Activated naive CD4-positive, alpha-beta T cell treated with anti-CD3 and anti-CD28 coated beads, Interleukin-2, amount 50 U/mL, for 72 hours (primary cell): ENCODE results near the gene TKTL2. TPM values are rescaled to one million over a fixed set of nuclear protein-coding genes. Genes with fewer than 3 reads are reported as not detected.

Experiments used
- ATAC-seq, 2 donors: fragments of 150-1000 bp; cut with Tn5 transposase; 2 replicates each; pipeline ENCODE4 v1.10.0; 2021; ENCODE audit warnings: mild to moderate bottlenecking in 2 of 2, moderate library complexity in 2 of 2
- DNase-seq, 2 donors: peaks; one replicate each; pipeline ENCODE4 v3.0.0; 2021 to 2022; ENCODE audit warnings: low spot score in 2 of 2
- H3K27ac Mint-ChIP-seq, 2 donors: one replicate each; pipeline ENCODE4 v1.8.0; 2022; ENCODE audit warnings: mild to moderate bottlenecking in 2 of 2, mixed read lengths in 2 of 2
- H3K36me3 Mint-ChIP-seq, 2 donors: one replicate each; pipeline ENCODE4 v1.8.0; 2022; ENCODE audit warnings: mixed read lengths in 2 of 2
- H3K9me3 Mint-ChIP-seq, 2 donors: one replicate each; pipeline ENCODE4 v1.8.0; 2022; ENCODE audit warnings: mixed read lengths in 2 of 2
- total RNA-seq, 2 donors: library from RNA; stranded (reverse); gene quantifications; one replicate each; pipeline ENCODE4 v1.2.3, GENCODE V29; 2022

The TKTL2 gene
- total RNA-seq: not detected

GRCh38 chr4:163473576-163473975 lies at the start of gene TKTL2:
TSS of gene TKTL2 (minus strand) at chr4:163473754. CDS start at chr4:163473734, 20 bp downstream.
- H3K9me3 Mint-ChIP-seq: no peaks in the 10 kb centered on the region

GRCh38 chr4:163515198-163515597 lies 41.6 kb upstream of the TKTL2 start:
- H3K27ac Mint-ChIP-seq: no peak overlapping the region
- H3K9me3 Mint-ChIP-seq: no peaks in the 10 kb centered on the region
- ATAC-seq: no peak
- H3K36me3 Mint-ChIP-seq: peaks cover 26 to 32% of the 10 kb centered on the region in 2 donors
- no peak for DNase-seq

More at GRCh38 chr4:163473576-163473975, at the start of gene TKTL2:
- H3K27ac Mint-ChIP-seq: no peak within 1 kb of the TSS
- H3K36me3 Mint-ChIP-seq: no peaks in the 10 kb centered on the region
- ATAC-seq (no peak), DNase-seq (no peak)

- no peak overlapping the region for H3K27ac Mint-ChIP-seq
- H3K36me3 Mint-ChIP-seq: peaks cover 0 to 16% of the 10 kb centered on the region in 2 donors
- ATAC-seq (no peak), DNase-seq (no peak)
- no peaks in the 10 kb centered on the region for H3K9me3 Mint-ChIP-seq
Measured at GRCh38 chr4:163505374-163505773, 31.8 kb upstream of the TKTL2 start.

- DNase-seq (no peak), ATAC-seq (no peak)
- Mint-ChIP-seq H3K27ac (no peak overlapping the region), H3K9me3 (no peaks in the 10 kb centered on the region), H3K36me3 (peaks cover 3 to 20% of the 10 kb centered on the region in 2 donors)
Measured at GRCh38 chr4:163500586-163500985, 27.0 kb upstream of the TKTL2 start.

- no peak for DNase-seq
- Mint-ChIP-seq H3K36me3 (peaks cover 17 to 19% of the 10 kb centered on the region in 2 donors), H3K9me3 (no peaks in the 10 kb centered on the region), H3K27ac (peak overlapping the region; percentile 58 to 98)
- no peak for ATAC-seq
Measured at GRCh38 chr4:163495900-163496299, 22.3 kb upstream of the TKTL2 start.

- ATAC-seq (peak; percentile 90 to 96), DNase-seq (peak; percentile 81 to 85)
- peaks cover 17 to 19% of the 10 kb centered on the region in 2 donors for H3K36me3 Mint-ChIP-seq
- no peaks in the 10 kb centered on the region for H3K9me3 Mint-ChIP-seq
- peak within 1 kb of the TSS; percentile 98 for H3K27ac Mint-ChIP-seq
Measured at GRCh38 chr4:163494360-163495241, 21.0 kb upstream of the TKTL2 start, which contains the start of gene TMA16. TSS of gene TMA16 (plus strand) at chr4:163494690. CDS start at chr4:163494802, 112 bp downstream.

- DNase-seq (no peak), ATAC-seq (peak; percentile 47 to 59)
- Mint-ChIP-seq H3K27ac (peak overlapping the region; percentile 98), H3K36me3 (peaks cover 17 to 19% of the 10 kb centered on the region in 2 donors), H3K9me3 (no peaks in the 10 kb centered on the region)
Measured at GRCh38 chr4:163493643-163494359, 20.2 kb upstream of the TKTL2 start.

- H3K9me3 Mint-ChIP-seq: no peaks in the 10 kb centered on the region
Measured at GRCh38 chr4:163492951-163493504, 19.5 kb upstream of the TKTL2 start.

GRCh38 chr4:163489929-163490328 lies 16.4 kb upstream of the TKTL2 start:
- H3K27ac Mint-ChIP-seq: no peak overlapping the region

More at GRCh38 chr4:163492951-163493504, 19.5 kb upstream of the TKTL2 start:
- Mint-ChIP-seq H3K27ac (peak overlapping the region in 1 of 2 donors; percentile 98), H3K36me3 (peaks cover 17 to 19% of the 10 kb centered on the region in 2 donors)
- ATAC-seq (no peak), DNase-seq (no peak)

GRCh38 chr4:163486321-163486720 lies 12.8 kb upstream of the TKTL2 start:
- ATAC-seq (no peak), DNase-seq (no peak)
- Mint-ChIP-seq H3K27ac (no peak overlapping the region), H3K36me3 (no peaks in the 10 kb centered on the region), H3K9me3 (no peaks in the 10 kb centered on the region)

More at GRCh38 chr4:163489929-163490328, 16.4 kb upstream of the TKTL2 start:
- DNase-seq (no peak), ATAC-seq (no peak)
- Mint-ChIP-seq H3K9me3 (no peaks in the 10 kb centered on the region), H3K36me3 (peaks cover 6 to 10% of the 10 kb centered on the region in 2 donors)

- Mint-ChIP-seq H3K27ac (no peak overlapping the region), H3K36me3 (no peaks in the 10 kb centered on the region), H3K9me3 (no peaks in the 10 kb centered on the region)
- ATAC-seq (no peak), DNase-seq (no peak)
Measured at GRCh38 chr4:163485589-163485988, 12.0 kb upstream of the TKTL2 start.

GRCh38 chr4:163484906-163485305 lies 11.4 kb upstream of the TKTL2 start:
- DNase-seq (peak in 1 of 2 donors; percentile 36), ATAC-seq (peak; percentile 47 to 63)
- Mint-ChIP-seq H3K9me3 (no peaks in the 10 kb centered on the region), H3K27ac (no peak overlapping the region), H3K36me3 (no peaks in the 10 kb centered on the region)

- DNase-seq (no peak), ATAC-seq (no peak)
- Mint-ChIP-seq H3K9me3 (no peaks in the 10 kb centered on the region), H3K27ac (no peak overlapping the region), H3K36me3 (no peaks in the 10 kb centered on the region)
Measured at GRCh38 chr4:163482190-163482589, 8.6 kb upstream of the TKTL2 start.

- Mint-ChIP-seq H3K27ac (no peak overlapping the region), H3K36me3 (no peaks in the 10 kb centered on the region), H3K9me3 (no peaks in the 10 kb centered on the region)
- ATAC-seq (no peak), DNase-seq (no peak)
Measured at GRCh38 chr4:163476761-163477438, 3.3 kb upstream of the TKTL2 start.

- ATAC-seq (no peak), DNase-seq (no peak)
- Mint-ChIP-seq H3K27ac (no peak overlapping the region), H3K36me3 (no peaks in the 10 kb centered on the region), H3K9me3 (no peaks in the 10 kb centered on the region)
Measured at GRCh38 chr4:163474027-163474426, 473 bp upstream of the TKTL2 start.

GRCh38 chr4:163473130-163473529 lies 424 bp downstream of the TKTL2 start:
- Mint-ChIP-seq H3K27ac (no peak overlapping the region), H3K36me3 (no peaks in the 10 kb centered on the region), H3K9me3 (no peaks in the 10 kb centered on the region)
- ATAC-seq (no peak), DNase-seq (no peak)
